Heart left ventricle (tissue), 13 donors: ENCODE measurements around the gene POU6F2.

Source experiments
- POLR2A ChIP-seq, 2 donors: fragments of 450-650 bp; IDR thresholded peaks; one replicate each; pipeline ENCODE4 v1.6.1; 2017; ENCODE audit warnings: antibody characterized with exemption in 2 of 2, mild to moderate bottlenecking in 2 of 2, moderate library complexity in 2 of 2
- TF ChIP-seq, protein P1 (sequence below), 12 donors: fragments of 200-600 bp; sonication (generic) in 4 of 12; IDR thresholded peaks; one replicate each; pipeline versions ENCODE4 v1.5.0 to v1.8.0; 2018 to 2022; ENCODE audit warnings: antibody characterized with exemption in 12 of 12, mild to moderate bottlenecking in 5 of 12
- donor health status: ischemic (EF 13 %, LVEDD 7.1; RV severe dilation, severe dysfunction).
- donor health status: DM: no; HTN: yes; CAD: no.
- donor health status: DM: no; HTN: no; CAD: no.
- donor health status: ischemic (EF 25% LVEDD 6.9; RV normal size, moderate dysfunction).
- donor health status: ischemic (EF 25% LVEDD 5.7; RV mildly dilated, moderate dysfunction).
- donor health status: ischemic (EF 35%, LVEDD 5.7; RV mildly dilated, moderate dysfunction).
- donor health status: nonischemic (EF 11% LVEDD 7.7; RV severe dilation, severe dysfunction).
- donor health status: DM: yes; HTN: yes; CAD: no.
- donor health status: PGD.
- donor health status: ischemic (EF 29% LVEDD 5.4; RV normal size, mild dysfunction).
- donor health status: nonischemic (EF 23%, LVEDD 6.1; RV moderate dilation, normal function).

GRCh38 chr7:39415091-39415787 lies 437.5 kb downstream of the POU6F2 start:
- TF ChIP-seq, protein P1, sequence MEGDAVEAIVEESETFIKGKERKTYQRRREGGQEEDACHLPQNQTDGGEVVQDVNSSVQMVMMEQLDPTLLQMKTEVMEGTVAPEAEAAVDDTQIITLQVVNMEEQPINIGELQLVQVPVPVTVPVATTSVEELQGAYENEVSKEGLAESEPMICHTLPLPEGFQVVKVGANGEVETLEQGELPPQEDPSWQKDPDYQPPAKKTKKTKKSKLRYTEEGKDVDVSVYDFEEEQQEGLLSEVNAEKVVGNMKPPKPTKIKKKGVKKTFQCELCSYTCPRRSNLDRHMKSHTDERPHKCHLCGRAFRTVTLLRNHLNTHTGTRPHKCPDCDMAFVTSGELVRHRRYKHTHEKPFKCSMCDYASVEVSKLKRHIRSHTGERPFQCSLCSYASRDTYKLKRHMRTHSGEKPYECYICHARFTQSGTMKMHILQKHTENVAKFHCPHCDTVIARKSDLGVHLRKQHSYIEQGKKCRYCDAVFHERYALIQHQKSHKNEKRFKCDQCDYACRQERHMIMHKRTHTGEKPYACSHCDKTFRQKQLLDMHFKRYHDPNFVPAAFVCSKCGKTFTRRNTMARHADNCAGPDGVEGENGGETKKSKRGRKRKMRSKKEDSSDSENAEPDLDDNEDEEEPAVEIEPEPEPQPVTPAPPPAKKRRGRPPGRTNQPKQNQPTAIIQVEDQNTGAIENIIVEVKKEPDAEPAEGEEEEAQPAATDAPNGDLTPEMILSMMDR (IDR thresholded peaks at IDR 0.05) = no peak
- no peak for TF ChIP-seq POLR2A (IDR thresholded peaks at IDR 0.05)
